Progenitor cell of endocrine pancreas (in vitro differentiated cells): Measurements from ENCODE around the gene UBE2I. TPM values are rescaled to one million over a fixed set of nuclear protein-coding genes. Genes with fewer than 3 reads are reported as not detected.

Experiments
- DNase-seq: peaks from one replicate; pipeline ENCODE4 v3.0.0; 2021; ENCODE audit warnings: low spot score; ENCODE audit not compliant: unreplicated experiment
- H3K27ac Mint-ChIP-seq: 2 replicates; pipeline ENCODE4 v1.8.0; 2021; ENCODE audit warnings: mild to moderate bottlenecking, moderate library complexity, mixed read lengths
- H3K27me3 Mint-ChIP-seq: 2 replicates; pipeline ENCODE4 v1.8.0; 2021; ENCODE audit warnings: mixed read lengths
- H3K36me3 Mint-ChIP-seq: 2 replicates; pipeline ENCODE4 v1.8.0; 2022; ENCODE audit warnings: mixed read lengths; ENCODE audit not compliant: insufficient read depth
- H3K4me1 Mint-ChIP-seq: 2 replicates; pipeline ENCODE4 v1.8.0; 2021; ENCODE audit warnings: low read depth, mixed read lengths
- H3K4me3 Mint-ChIP-seq: 2 replicates; pipeline ENCODE4 v1.8.0; 2021; ENCODE audit warnings: low read depth, mild to moderate bottlenecking, moderate library complexity, mixed read lengths
- H3K9me3 Mint-ChIP-seq: 2 replicates; pipeline ENCODE4 v1.8.0; 2021; ENCODE audit warnings: low read depth, mixed read lengths
- CTCF ChIP-seq: fragments of 200-600 bp; sonication (generic); IDR thresholded peaks from one replicate; pipeline ENCODE4 v1.5.0; 2021; ENCODE audit warnings: antibody characterized with exemption, mild to moderate bottlenecking; ENCODE audit not compliant: unreplicated experiment
- total RNA-seq: library from RNA; stranded (reverse); gene quantifications from 2 replicates; pipeline ENCODE4 v1.2.1, GENCODE V29; 2021

UBE2I gene
- total RNA-seq, 1 donor from 2014 or later, result 211 TPM

DNA sequence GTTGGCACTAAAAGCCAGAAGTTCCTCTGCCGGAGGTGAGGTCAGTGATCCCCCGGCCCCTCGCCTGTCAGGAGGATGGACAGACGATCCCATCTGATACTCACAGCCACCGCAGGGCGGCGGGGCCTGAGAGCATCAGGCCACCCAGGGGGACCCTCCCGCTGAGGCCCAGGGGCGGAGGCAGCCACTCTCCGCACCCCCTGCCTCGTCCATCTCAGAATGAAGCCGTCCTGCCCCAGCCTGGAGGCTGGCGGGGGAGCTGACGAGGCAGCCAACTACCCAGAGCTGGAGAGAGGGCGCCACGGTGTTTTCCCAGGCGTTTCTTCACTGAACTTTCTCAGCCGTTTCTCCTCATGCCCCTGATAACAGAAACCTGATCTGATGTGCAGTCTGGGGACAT lies 31.0 kb upstream of the UBE2I start:
- DNase-seq, result no peak
- TF ChIP-seq CTCF, result peak; percentile 21
- no peak overlapping the region for H3K27ac Mint-ChIP-seq
- no peak overlapping the region for H3K4me3 Mint-ChIP-seq
- no peaks in the 10 kb centered on the region for H3K4me1 Mint-ChIP-seq
- H3K36me3 Mint-ChIP-seq, result no peaks in the 10 kb centered on the region
- H3K27me3 Mint-ChIP-seq, result peaks cover 20% of the 10 kb centered on the region
- no peaks in the 10 kb centered on the region for H3K9me3 Mint-ChIP-seq

- Mint-ChIP-seq H3K9me3 (no peaks in the 10 kb centered on the region), H3K4me1 (no peaks in the 10 kb centered on the region), H3K36me3 (no peaks in the 10 kb centered on the region), H3K4me3 (no peak overlapping the region), H3K27me3 (peaks cover 20% of the 10 kb centered on the region), H3K27ac (no peak overlapping the region)
- no peak for TF ChIP-seq CTCF
- DNase-seq, result no peak
Observed at GRCh38 chr16:1279081-1279944, 30.1 kb upstream of the UBE2I start.

- no peak for TF ChIP-seq CTCF
- Mint-ChIP-seq H3K4me3 (no peak overlapping the region), H3K27me3 (peaks cover 17% of the 10 kb centered on the region), H3K27ac (no peak overlapping the region), H3K9me3 (no peaks in the 10 kb centered on the region), H3K4me1 (no peaks in the 10 kb centered on the region), H3K36me3 (no peaks in the 10 kb centered on the region)
- no peak for DNase-seq
Observed at GRCh38 chr16:1279945-1280589, 29.4 kb upstream of the UBE2I start.

DNA sequence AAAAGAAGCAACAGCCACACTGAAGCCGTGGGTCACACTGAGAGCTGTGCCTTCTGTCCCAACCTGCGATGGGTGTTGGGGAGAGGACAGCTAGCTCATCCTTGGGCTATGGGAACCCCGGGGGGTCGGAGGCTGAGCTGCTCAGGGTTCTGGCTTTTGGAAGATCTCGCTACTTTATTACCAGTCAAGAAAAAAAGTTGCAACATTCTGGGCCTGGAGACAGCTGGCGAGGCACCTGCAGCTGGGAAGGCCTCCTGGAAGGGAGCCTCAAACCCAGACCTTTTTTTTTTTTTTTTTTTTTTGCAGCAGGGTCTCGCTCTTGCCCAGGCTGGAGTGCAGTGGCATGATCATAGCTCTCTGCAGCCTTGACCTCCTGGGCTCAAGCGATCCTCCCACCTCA lies 28.7 kb upstream of the UBE2I start:
- peaks cover 13% of the 10 kb centered on the region for H3K27me3 Mint-ChIP-seq
- H3K36me3 Mint-ChIP-seq, result no peaks in the 10 kb centered on the region
- H3K9me3 Mint-ChIP-seq, result no peaks in the 10 kb centered on the region
- no peak overlapping the region for H3K27ac Mint-ChIP-seq
- no peaks in the 10 kb centered on the region for H3K4me1 Mint-ChIP-seq
- DNase-seq, result no peak
- H3K4me3 Mint-ChIP-seq, result no peak overlapping the region
- no peak for TF ChIP-seq CTCF

DNA sequence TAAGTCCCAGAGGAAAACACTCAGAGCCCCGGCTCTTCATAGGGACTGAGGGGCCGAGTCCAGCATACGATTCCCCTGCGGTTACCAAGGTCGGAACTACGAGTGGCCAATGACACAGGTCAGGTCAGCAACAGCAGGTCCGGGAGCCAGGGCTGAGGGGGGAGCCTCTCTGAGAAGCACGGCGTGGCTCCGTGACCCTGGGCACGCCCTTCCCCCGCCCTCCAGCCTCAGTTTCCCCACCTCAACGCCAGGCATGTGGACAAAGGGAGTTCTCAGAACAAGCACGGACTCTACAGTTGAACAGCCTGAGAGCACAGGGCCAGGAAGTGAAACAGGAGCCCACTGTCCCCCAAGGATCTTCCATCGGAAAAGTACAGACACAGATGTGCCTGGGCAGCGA lies 27.9 kb upstream of the UBE2I start:
- TF ChIP-seq CTCF, result no peak
- no peaks in the 10 kb centered on the region for H3K9me3 Mint-ChIP-seq
- no peak for DNase-seq
- no peaks in the 10 kb centered on the region for H3K36me3 Mint-ChIP-seq
- H3K27me3 Mint-ChIP-seq, result peaks cover 13% of the 10 kb centered on the region
- no peak overlapping the region for H3K4me3 Mint-ChIP-seq
- no peaks in the 10 kb centered on the region for H3K4me1 Mint-ChIP-seq
- no peak overlapping the region for H3K27ac Mint-ChIP-seq
